A549 treated with Mapracorat at 1 μM for 4 hours (cell line): ENCODE data around the gene UBALD1. TPM values are rescaled to one million over a fixed set of nuclear protein-coding genes. Genes with fewer than 3 reads are reported as not detected.

Experiments used
- total RNA-seq: library from RNA; stranded (reverse); fragments of 200-300 nt; extraction: Qiagen RNA extraction; gene quantifications from 5 replicates; pipeline ENCODE4 v1.2.3, GENCODE V29; 2022

Gene UBALD1
- 36.4 to 66.1 TPM (median 59.6 TPM) in 5 replicates for total RNA-seq

GRCh38 chr16:4614571-4615383 lies at the start of gene UBALD1:
TSS of gene UBALD1 (minus strand) at chr16:4614888. CDS start at chr16:4614797, 91 bp downstream.

GRCh38 chr16:4624015-4624826 lies 9.5 kb upstream of the UBALD1 start, which contains the start of gene MGRN1:
TSS of gene MGRN1 (plus strand) at chr16:4624826. CDS start at chr16:4624961, 135 bp downstream.

Other genes with a start within 250 kb of the UBALD1 start
- 3.3 to 6.1 TPM (median 5.8 TPM) in 5 replicates for gene VASN, start 243.0 kb downstream of the UBALD1 start, total RNA-seq
- 15.7 to 20.1 TPM (median 19.3 TPM) in 5 replicates for gene CORO7, start 198.3 kb downstream of the UBALD1 start, total RNA-seq
- 52.8 to 69.1 TPM (median 67.9 TPM) in 5 replicates for gene DNAJA3, start 189.0 kb downstream of the UBALD1 start, total RNA-seq
- gene NMRAL1, start 140.3 kb downstream of the UBALD1 start, total RNA-seq = 42.9 to 48.2 TPM (median 47.4 TPM) in 5 replicates
- 59.8 to 67.5 TPM (median 63.6 TPM) in 5 replicates for gene HMOX2, start 138.5 kb downstream of the UBALD1 start, total RNA-seq
- gene CDIP1, start 76.1 kb downstream of the UBALD1 start, total RNA-seq = 12.4 to 15.9 TPM (median 13.8 TPM) in 5 replicates
- 0.03 to 0.06 TPM (median 0.05 TPM) in 3 of 5 replicates, not detected in the others for gene C16orf96, start 58.5 kb downstream of the UBALD1 start, total RNA-seq
- 34.3 to 43.9 TPM (median 40.1 TPM) in 5 replicates for gene MGRN1, start 9.9 kb upstream of the UBALD1 start, total RNA-seq
- 15.8 to 26.7 TPM (median 25.1 TPM) in 5 replicates for gene NUDT16L1, start 78.7 kb upstream of the UBALD1 start, total RNA-seq
- 21.0 to 28.8 TPM (median 27.7 TPM) in 5 replicates for gene ANKS3, start 119.4 kb upstream of the UBALD1 start, total RNA-seq
- gene DNAAF8, start 119.6 kb upstream of the UBALD1 start, total RNA-seq = 0.87 to 2.6 TPM (median 1.6 TPM) in 5 replicates
- 6.4 to 9.1 TPM (median 8.4 TPM) in 5 replicates for gene ZNF500, start 152.3 kb upstream of the UBALD1 start, total RNA-seq
- gene SEPTIN12, start 173.5 kb upstream of the UBALD1 start, total RNA-seq = not detected in 5 replicates
- gene SMIM22, start 180.5 kb upstream of the UBALD1 start, total RNA-seq = not detected in 5 replicates
- gene ROGDI, start 187.7 kb upstream of the UBALD1 start, total RNA-seq = 10.6 to 17.8 TPM (median 13.9 TPM) in 5 replicates
- 32.9 to 43.4 TPM (median 40.3 TPM) in 5 replicates for gene GLYR1, start 232.4 kb upstream of the UBALD1 start, total RNA-seq
- gene UBN1, start 232.6 kb upstream of the UBALD1 start, total RNA-seq = 23.7 to 29.7 TPM (median 27.9 TPM) in 5 replicates